Thyroid gland (tissue), 4 donors: ENCODE data around the gene ASZ1. TPM values are rescaled to one million over a fixed set of nuclear protein-coding genes. Genes with fewer than 3 reads are reported as not detected.

Experiments
- DNase-seq, 2 donors: peaks; one replicate each; pipeline ENCODE4 v3.0.0-alpha.2; 2019
- H3K27ac ChIP-seq, 3 donors: fragments of 200-600 bp; sonication (generic); 1 replicate in 2 of 3; 2 replicates in 1 of 3; pipeline ENCODE4 v1.5.1; 2016 to 2019; ENCODE audit warnings: mild to moderate bottlenecking in 1 of 3, moderate library complexity in 1 of 3
- H3K27me3 ChIP-seq: fragments of 200-600 bp; sonication (generic); one replicate; pipeline ENCODE4 v1.5.1; 2019
- H3K36me3 ChIP-seq, 2 donors: fragments of 200-600 bp; sonication (generic); one replicate each; pipeline ENCODE4 v1.5.1; 2016 to 2019
- H3K4me1 ChIP-seq, 2 donors: fragments of 200-600 bp; sonication (generic); one replicate each; pipeline ENCODE4 v1.5.1; 2017 to 2019
- H3K4me3 ChIP-seq, 3 donors: fragments of 200-600 bp; sonication (generic); replicated peaks in 1 of 3; 1 replicate in 2 of 3; 2 replicates in 1 of 3; pipeline ENCODE4 v1.5.1; 2016; ENCODE audit warnings: mild to moderate bottlenecking in 1 of 3
- H3K9me3 ChIP-seq: fragments of 200-600 bp; sonication (generic); one replicate; pipeline ENCODE4 v1.5.1; 2017
- CTCF ChIP-seq, 6 experiments: fragments of 200-600 bp in 3 of 6; fragments of 450-650 bp in 3 of 6; sonication (generic) in 3 of 6; IDR thresholded peaks; one replicate each; pipeline ENCODE4 v1.5.1; 2016 to 2019; ENCODE audit warnings: antibody characterized with exemption in 6 of 6, mild to moderate bottlenecking in 2 of 6, inconsistent platforms in 1 of 6, moderate library complexity in 1 of 6
- POLR2A ChIP-seq, 2 donors: fragments of 450-650 bp; IDR thresholded peaks; one replicate each; pipeline ENCODE4 v1.6.1; 2017; ENCODE audit warnings: antibody characterized with exemption in 2 of 2, mild to moderate bottlenecking in 2 of 2, moderate library complexity in 1 of 2
- WGBS, 2 donors: methylation state at CpG; one replicate each; pipeline ENCODE4 v1.1.5; 2017; 5-methylcytosine and 5-hydroxymethylcytosine counted together
- intact Hi-C: fragments of 100-400 bp; cut with DNase I; formaldehyde crosslinking; loops from one replicate; pipeline ENCODE4 v1.15.1; 2023
- total RNA-seq, 4 donors: library from RNA; depleted of rRNA; stranded (reverse); fragments of >200 nt; gene quantifications; one replicate each; pipeline ENCODE4 v1.2.3, GENCODE V29; 2016

Gene ASZ1
- total RNA-seq, 4 donors from 2014 or later: not detected

DNA sequence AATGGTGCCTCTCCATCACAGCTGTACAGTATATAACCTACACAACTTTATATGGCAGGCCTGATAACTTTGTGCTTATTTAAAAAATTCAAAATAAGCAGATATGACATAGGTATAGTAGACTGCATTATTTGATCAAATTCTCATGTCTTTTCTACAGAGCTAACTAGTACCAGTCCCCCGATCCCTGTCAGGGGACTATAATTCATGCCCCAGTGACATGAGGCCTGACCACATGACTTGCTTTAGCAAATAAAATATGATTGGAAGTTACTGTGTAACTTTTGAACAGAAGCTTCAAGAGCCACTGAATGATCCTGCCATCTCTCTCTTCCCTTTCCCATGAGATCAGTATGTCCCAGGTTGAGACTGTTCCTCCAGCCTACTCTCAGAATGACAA, 55.2 kb downstream of the ASZ1 start:
- H3K27ac ChIP-seq: no peak overlapping the region
- WGBS, 2 donors: 80 to 81% methylated on average over 1 of the region's 1 CpG
- DNase-seq: no peak
- no peaks in the 10 kb centered on the region for H3K27me3 ChIP-seq
- H3K9me3 ChIP-seq: no peaks in the 10 kb centered on the region
- H3K4me3 ChIP-seq: no peak overlapping the region
- H3K4me1 ChIP-seq: no peaks in the 10 kb centered on the region
- H3K36me3 ChIP-seq: no peaks in the 10 kb centered on the region
- intact Hi-C loops: no loop called here
- TF ChIP-seq POLR2A (IDR thresholded peaks at IDR 0.05) (no peak), CTCF (IDR thresholded peaks at IDR 0.05) (no peak)

DNA sequence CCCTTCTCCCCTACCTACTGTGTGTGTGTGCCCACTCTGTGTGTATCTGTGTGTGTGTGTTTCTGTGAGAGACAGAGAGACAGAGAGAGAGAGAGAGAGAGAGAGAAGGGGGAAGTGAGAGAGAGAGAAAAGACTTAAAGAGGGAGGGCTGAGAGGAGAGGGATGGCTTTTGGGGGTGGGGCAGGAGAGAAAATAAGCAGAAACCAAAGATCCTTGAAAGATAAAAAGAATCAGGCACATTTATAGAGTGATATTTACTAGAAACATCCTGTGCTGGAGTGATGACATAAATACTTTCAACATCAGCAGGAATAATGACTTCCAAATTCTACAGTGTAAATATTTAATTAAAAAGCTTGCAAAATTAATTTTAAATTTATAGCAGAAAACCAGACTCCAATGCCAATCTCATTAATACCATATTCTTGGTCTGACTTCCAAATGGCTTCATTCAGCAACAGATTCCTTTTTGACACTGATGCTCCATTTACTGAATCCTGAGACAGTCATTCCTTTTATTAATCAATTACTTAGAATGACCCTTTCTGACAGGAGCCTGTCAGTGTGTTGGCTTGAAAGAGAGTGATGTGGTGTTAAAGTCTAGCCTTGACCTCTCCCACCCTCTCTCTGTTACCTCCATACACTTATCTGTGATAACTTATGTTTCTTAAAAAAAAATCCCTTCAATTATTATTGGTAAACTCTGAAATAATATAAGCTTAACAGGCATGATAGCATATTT, 62.8 kb downstream of the ASZ1 start:
- Histone ChIP-seq H3K27ac (no peak overlapping the region), H3K4me1 (no peaks in the 10 kb centered on the region), H3K27me3 (no peaks in the 10 kb centered on the region), H3K36me3 (no peaks in the 10 kb centered on the region), H3K9me3 (no peaks in the 10 kb centered on the region), H3K4me3 (no peak overlapping the region)
- DNase-seq: no peak
- intact Hi-C loops: no loop called here
- TF ChIP-seq CTCF (IDR thresholded peaks at IDR 0.05) (no peak), POLR2A (IDR thresholded peaks at IDR 0.05) (no peak)

- Histone ChIP-seq H3K9me3 (no peaks in the 10 kb centered on the region), H3K4me1 (no peaks in the 10 kb centered on the region), H3K27ac (no peak overlapping the region), H3K36me3 (no peaks in the 10 kb centered on the region), H3K4me3 (no peak overlapping the region), H3K27me3 (no peaks in the 10 kb centered on the region)
- no peak for TF ChIP-seq POLR2A (IDR thresholded peaks at IDR 0.05)
- no peak for TF ChIP-seq CTCF (IDR thresholded peaks at IDR 0.05)
- DNase-seq: no peak
- intact Hi-C loops: no loop called here
These were observed 64.9 kb downstream of the ASZ1 start for GRCh38 chr7:117362294-117362888.

- Histone ChIP-seq H3K27ac (no peak overlapping the region), H3K36me3 (no peaks in the 10 kb centered on the region), H3K4me1 (no peaks in the 10 kb centered on the region), H3K4me3 (no peak overlapping the region), H3K27me3 (no peaks in the 10 kb centered on the region), H3K9me3 (no peaks in the 10 kb centered on the region)
- no peak for DNase-seq
- intact Hi-C loops: no loop called here
- no peak for TF ChIP-seq POLR2A (IDR thresholded peaks at IDR 0.05)
- TF ChIP-seq CTCF (IDR thresholded peaks at IDR 0.05): no peak
- WGBS, 2 donors: 83 to 91% methylated on average over 1 of the region's 1 CpG
These were observed 77.3 kb downstream of the ASZ1 start for GRCh38 chr7:117350027-117350426.

- no peaks in the 10 kb centered on the region for H3K27me3 ChIP-seq
- no peaks in the 10 kb centered on the region for H3K36me3 ChIP-seq
- no peak for DNase-seq
- no peaks in the 10 kb centered on the region for H3K9me3 ChIP-seq
- whole genome bisulfite sequencing, 2 donors: 70 to 87% methylated on average over 2 of the region's 2 CpGs
- intact Hi-C loops: no loop called here
- no peak overlapping the region for H3K4me3 ChIP-seq
- no peak overlapping the region for H3K27ac ChIP-seq
- no peaks in the 10 kb centered on the region for H3K4me1 ChIP-seq
- TF ChIP-seq CTCF (IDR thresholded peaks at IDR 0.05): no peak
- no peak for TF ChIP-seq POLR2A (IDR thresholded peaks at IDR 0.05)
These were observed 77.7 kb downstream of the ASZ1 start for GRCh38 chr7:117349570-117349969.
